SU-DHL-6 (cell line): ENCODE results near the gene TM4SF20.

ENCODE experiments used
- CTCF ChIP-seq: fragments of 200-600 bp; sonication (generic); IDR thresholded peaks from one replicate; pipeline ENCODE4 v1.5.1; 2017; ENCODE audit warnings: antibody characterized with exemption, mild to moderate bottlenecking, low read length, moderate library complexity; ENCODE audit not compliant: insufficient read depth, poor library complexity, severe bottlenecking
- EZH2phosphoT487 ChIP-seq: fragments of 200-600 bp; sonication (generic), shearing (Covaris generic); conservative IDR thresholded peaks from 2 replicates; pipeline ENCODE4 v1.6.1; 2018; ENCODE audit warnings: mild to moderate bottlenecking, antibody characterized with exemption, low read length, moderate library complexity, mixed read lengths

GRCh38 chr2:227337442-227337841, 41.7 kb downstream of the TM4SF20 start:
- TF ChIP-seq CTCF (no peak), EZH2phosphoT487 (no peak)
